Right lobe of liver (tissue), 6 donors: ENCODE data around the gene PDIA2. TPM values are rescaled to one million over a fixed set of nuclear protein-coding genes. Genes with fewer than 3 reads are reported as not detected.
A peak's percentile ranks its signal among the peaks of the same experiment; 100 is the strongest.
"Not testable (repeated sequence)": the region's sequence is repeated elsewhere in the genome, so short reads cannot be mapped to it uniquely, and the experiment has no call there.

Experiments
- ATAC-seq, 4 donors: fragments of 200-7000 bp; cut with Tn5 transposase; one replicate each; pipeline ENCODE4 v1.9.1; 2020; ENCODE audit warnings: mild to moderate bottlenecking in 4 of 4, moderate library complexity in 4 of 4
- DNase-seq, 3 donors: peaks; one replicate each; pipeline ENCODE4 v3.0.0-alpha.2; 2020
- H3K27ac ChIP-seq, 3 donors: fragments of 200-600 bp; one replicate each; pipeline ENCODE4 v1.8.0; 2022
- H3K27me3 ChIP-seq, 2 donors: fragments of 200-600 bp; one replicate each; pipeline ENCODE4 v1.8.0; 2022
- H3K36me3 ChIP-seq, 4 donors: fragments of 200-600 bp; sonication (generic) in 1 of 4; one replicate each; pipeline versions ENCODE4 v1.5.1 to v1.8.0; 2017 to 2022; ENCODE audit warnings: control low read depth in 1 of 4
- H3K4me1 ChIP-seq, 4 donors: fragments of 200-600 bp; sonication (generic) in 1 of 4; one replicate each; pipeline versions ENCODE4 v1.5.1 to v1.8.0; 2017 to 2022; ENCODE audit warnings: control low read depth in 1 of 4
- H3K4me3 ChIP-seq, 3 donors: fragments of 200-600 bp; one replicate each; pipeline ENCODE4 v1.8.0; 2022
- H3K9me3 ChIP-seq, 4 donors: fragments of 200-600 bp; sonication (generic) in 1 of 4; one replicate each; pipeline versions ENCODE4 v1.5.1 to v1.8.0; 2017 to 2022; ENCODE audit warnings: control low read depth in 1 of 4
- CTCF ChIP-seq, 4 donors: fragments of 200-600 bp in 3 of 4; fragments of 450-650 bp in 1 of 4; IDR thresholded peaks; one replicate each; pipeline versions ENCODE4 v1.5.1 to v1.8.0; 2016 to 2022; ENCODE audit warnings: antibody characterized with exemption in 4 of 4, mild to moderate bottlenecking in 2 of 4
- POLR2A ChIP-seq: fragments of 450-650 bp; IDR thresholded peaks from one replicate; pipeline ENCODE4 v1.6.1; 2017; ENCODE audit warnings: antibody characterized with exemption, mild to moderate bottlenecking
- WGBS: methylation state at CpG from one replicate; pipeline ENCODE4 v1.1.6; 2018; ENCODE audit warnings: low coverage, low lambda C conversion rate; ENCODE audit not compliant: insufficient coverage; ENCODE audit errors: missing lambda C conversion rate; 5-methylcytosine and 5-hydroxymethylcytosine counted together
- intact Hi-C, 2 donors: fragments of 100-400 bp; cut with DNase I; formaldehyde crosslinking; loops; one replicate each; pipeline versions ENCODE4 v1.11.2 to v1.14.1; 2022
- total RNA-seq, 6 experiments: library from RNA; depleted of rRNA in 2 of 6; stranded (reverse); fragments of >200 nt in 2 of 6; fragmentation: NEBNext Ultra II Directional in 3 of 6; extraction: Animal tissue kit (Norgen Biotek cat#: 25700) in 3 of 6; gene quantifications; one replicate each; pipeline versions ENCODE4 v1.1.0 to v1.2.4, GENCODE V29; 2016 to 2023
- donor health status: DM: no; HTN: yes; CAD: no.
- donor health status: DM: no; HTN: no; CAD: no.
- donor health status: DM: no; HTN: no; CAD: no.
- donor health status: DM: no; HTN: yes; CAD: no.
- donor health status: DM: no; HTN: yes; CAD: no.

PDIA2 gene
- total RNA-seq, 6 experiments from 2014 or later: not detected

GRCh38 chr16:252366-253337, 30.3 kb upstream of the PDIA2 start:
- peak overlapping the region in 1 of 3 donors; percentile 25 for H3K27ac ChIP-seq
- DNase-seq (no peak), ATAC-seq (peak; percentile 22 to 52 (median 42))
- whole genome bisulfite sequencing: 51% methylated on average over 22 of the region's 30 CpGs
- intact Hi-C loops: no loop called here
- H3K36me3 ChIP-seq: peaks cover 0 to 21% (median 8%) of the 10 kb centered on the region in 4 donors
- H3K27me3 ChIP-seq: no peaks in the 10 kb centered on the region
- no peaks in the 10 kb centered on the region for H3K4me1 ChIP-seq
- H3K4me3 ChIP-seq: no peak overlapping the region
- TF ChIP-seq CTCF (IDR thresholded peaks at IDR 0.05) (no peak), POLR2A (no peak)
- H3K9me3 ChIP-seq: no peaks in the 10 kb centered on the region

- Histone ChIP-seq H3K27ac (no peak overlapping the region), H3K9me3 (no peaks in the 10 kb centered on the region), H3K27me3 (no peaks in the 10 kb centered on the region), H3K4me3 (no peak overlapping the region), H3K4me1 (no peaks in the 10 kb centered on the region), H3K36me3 (peaks cover 0 to 21% (median 8%) of the 10 kb centered on the region in 4 donors)
- DNase-seq (no peak), ATAC-seq (no peak)
- intact Hi-C loops: no loop called here
- TF ChIP-seq POLR2A: no peak
- TF ChIP-seq CTCF (IDR thresholded peaks at IDR 0.05): no peak
- WGBS: 75% methylated on average over 6 of the region's 6 CpGs
Observed at GRCh38 chr16:253833-254232, 29.1 kb upstream of the PDIA2 start.

GRCh38 chr16:254461-254860, 28.5 kb upstream of the PDIA2 start:
- 91% methylated on average over 21 of the region's 25 CpGs for WGBS
- TF ChIP-seq POLR2A (no peak), CTCF (IDR thresholded peaks at IDR 0.05) (no peak)
- no peak for DNase-seq

GRCh38 chr16:255183-255582, 27.8 kb upstream of the PDIA2 start:
- intact Hi-C loops: no loop called here
- ATAC-seq: no peak
- Histone ChIP-seq H3K4me1 (no peaks in the 10 kb centered on the region), H3K9me3 (no peaks in the 10 kb centered on the region), H3K36me3 (peaks cover 0 to 27% (median 9%) of the 10 kb centered on the region in 4 donors), H3K27ac (no peak overlapping the region), H3K27me3 (no peaks in the 10 kb centered on the region), H3K4me3 (no peak overlapping the region)
- DNase-seq: no peak
- WGBS: 93% methylated on average over 5 of the region's 6 CpGs
- TF ChIP-seq CTCF (IDR thresholded peaks at IDR 0.05) (no peak), POLR2A (no peak)

More at GRCh38 chr16:254461-254860, 28.5 kb upstream of the PDIA2 start:
- ATAC-seq: no peak
- no peaks in the 10 kb centered on the region for H3K27me3 ChIP-seq
- no peaks in the 10 kb centered on the region for H3K4me1 ChIP-seq
- no peak overlapping the region for H3K27ac ChIP-seq
- no peak overlapping the region for H3K4me3 ChIP-seq
- peaks cover 0 to 21% (median 9%) of the 10 kb centered on the region in 4 donors for H3K36me3 ChIP-seq
- H3K9me3 ChIP-seq: no peaks in the 10 kb centered on the region
- intact Hi-C loops: no loop called here

- peaks cover 0 to 35% (median 9%) of the 10 kb centered on the region in 4 donors for H3K36me3 ChIP-seq
- not testable (repeated sequence) for DNase-seq
- WGBS: 71% methylated on average over 10 of the region's 13 CpGs
Observed at GRCh38 chr16:258091-258490, 24.9 kb upstream of the PDIA2 start.

More at GRCh38 chr16:258091-258490, 24.9 kb upstream of the PDIA2 start:
- H3K4me1 ChIP-seq, H3K27ac ChIP-seq, intact Hi-C loops, ATAC-seq, H3K4me3 ChIP-seq, H3K27me3 ChIP-seq, H3K9me3 ChIP-seq: not testable (repeated sequence)
